K562 (cell line): ENCODE data around the gene MED15. TPM values are rescaled to one million over a fixed set of nuclear protein-coding genes. Genes with fewer than 3 reads are reported as not detected.

Source experiments
- CBX2 ChIP-seq: fragments of 200-600 bp; sonication (generic); IDR thresholded peaks from one replicate; pipeline ENCODE4 v1.6.1; 2012; ENCODE audit warnings: mild to moderate bottlenecking, low read length, inconsistent platforms; ENCODE audit not compliant: insufficient read depth, poor library complexity, severe bottlenecking
- CEBPG ChIP-seq, 3 experiments: fragments of 200-800 bp in 1 of 3; sonication (Bioruptor generic) in 1 of 3; sonication (generic) in 1 of 3; formaldehyde crosslinking in 1 of 3; IDR thresholded peaks in 2 of 3; conservative IDR thresholded peaks in 1 of 3; 2 replicates each; pipeline versions ENCODE4 v1.6.1 to v1.8.0; 2016 to 2022; ENCODE audit warnings: missing compliant biosample characterization in 2 of 3, missing genetic modification characterization in 2 of 3, mild to moderate bottlenecking in 1 of 3, missing genetic modification reagents in 1 of 3
- CHAMP1 ChIP-seq: fragments of 450-650 bp; IDR thresholded peaks from 2 replicates; pipeline ENCODE4 v1.6.1; 2016; ENCODE audit warnings: mild to moderate bottlenecking
- EZH2 ChIP-seq: IDR thresholded peaks from 2 replicates; pipeline ENCODE4 v1.6.1; 2012; ENCODE audit warnings: low read depth, mild to moderate bottlenecking, inconsistent platforms, low read length, borderline replicate concordance
- HNRNPL ChIP-seq: fragments of 200-400 bp; formaldehyde crosslinking; IDR thresholded peaks from 2 replicates; pipeline ENCODE4 v1.6.1; 2017; ENCODE audit warnings: low read depth, mild to moderate bottlenecking, low read length
- MBD2 ChIP-seq: sonication (generic); IDR thresholded peaks from 2 replicates; pipeline ENCODE4 v1.6.1; 2016; ENCODE audit warnings: low read depth, borderline replicate concordance
- SRSF9 ChIP-seq: fragments of 200-400 bp; formaldehyde crosslinking; IDR thresholded peaks from 2 replicates; pipeline ENCODE4 v1.6.1; 2017; ENCODE audit warnings: low read depth, low read length, borderline replicate concordance
- U2AF1 ChIP-seq: fragments of 200-400 bp; formaldehyde crosslinking; optimal IDR thresholded peaks from 2 replicates; pipeline ENCODE3; 2017; ENCODE audit warnings: mild to moderate bottlenecking, low read depth, low read length, moderate library complexity
- ZNF398 ChIP-seq: fragments of 250-450 bp; sonication (Bioruptor Pico); IDR thresholded peaks from 2 replicates; pipeline ENCODE4 v1.8.0; 2021; ENCODE audit warnings: moderate library complexity, mild to moderate bottlenecking, inconsistent platforms
- ZSCAN29 ChIP-seq: fragments of 450-650 bp; IDR thresholded peaks from 2 replicates; pipeline ENCODE4 v1.6.1; 2017
- polyA plus RNA-seq, 8 experiments: library from polyadenylated mRNA; depleted of rRNA in 4 of 8; stranded (reverse) in 5 of 8; unstranded in 3 of 8; fragments of >200 nt; fragmentation: Nextera tagmentation in 2 of 8; fragmentation: Illumina TruSeq in 1 of 8; extraction: Ambion mirVana in 2 of 8; extraction: Trizol in 1 of 8; gene quantifications; 2 replicates each; pipeline versions ENCODE4 v1.2.1 to v1.2.3, GENCODE V29; 2011 to 2014; ENCODE audit warnings: inconsistent platforms in 1 of 8, missing spikeins in 1 of 8
- total RNA-seq, 7 experiments: library from RNA; depleted of rRNA in 6 of 7; stranded (reverse); fragments of >200 nt in 6 of 7; fragmentation: Illumina TruSeq in 2 of 7; extraction: Trizol in 2 of 7; gene quantifications; 2 replicates each; pipeline versions ENCODE4 v1.2.1 to v1.2.3, GENCODE V29; 2011 to 2021; ENCODE audit warnings: low replicate concordance in 1 of 7
- TF ChIP-seq, protein P1 (sequence below): IDR thresholded peaks from 2 replicates; pipeline ENCODE4 v1.6.1; 2011; ENCODE audit not compliant: insufficient read length; ENCODE audit errors: extremely low read depth
- TF ChIP-seq, protein P2 (sequence below): sonication (generic); formaldehyde crosslinking; IDR thresholded peaks from 2 replicates; pipeline ENCODE4 v1.8.1; 2023; ENCODE audit warnings: mild to moderate bottlenecking, missing genetic modification reagents, moderate library complexity
- TF ChIP-seq, protein P3 (sequence below): fragments of 250-450 bp; sonication (Bioruptor Pico); IDR thresholded peaks from 2 replicates; pipeline ENCODE4 v1.5.0; 2022; ENCODE audit warnings: mild to moderate bottlenecking
- TF ChIP-seq, protein P4 (sequence below): fragments of 450-650 bp; formaldehyde crosslinking; IDR thresholded peaks from 2 replicates; pipeline ENCODE4 v1.4.0; 2022; ENCODE audit warnings: missing genetic modification characterization
- TF ChIP-seq, protein P5 (sequence below): sonication (generic); formaldehyde crosslinking; IDR thresholded peaks from 2 replicates; pipeline ENCODE4 v1.8.0; 2022; ENCODE audit warnings: mild to moderate bottlenecking, missing genetic modification reagents

The MED15 gene
- total and polyA plus RNA-seq, 9 of the 15 experiments (the other 6 are each of a cell fraction or from before 2014, with no cell fraction given) = 4.0 to 271 (median 60.1) TPM

DNA sequence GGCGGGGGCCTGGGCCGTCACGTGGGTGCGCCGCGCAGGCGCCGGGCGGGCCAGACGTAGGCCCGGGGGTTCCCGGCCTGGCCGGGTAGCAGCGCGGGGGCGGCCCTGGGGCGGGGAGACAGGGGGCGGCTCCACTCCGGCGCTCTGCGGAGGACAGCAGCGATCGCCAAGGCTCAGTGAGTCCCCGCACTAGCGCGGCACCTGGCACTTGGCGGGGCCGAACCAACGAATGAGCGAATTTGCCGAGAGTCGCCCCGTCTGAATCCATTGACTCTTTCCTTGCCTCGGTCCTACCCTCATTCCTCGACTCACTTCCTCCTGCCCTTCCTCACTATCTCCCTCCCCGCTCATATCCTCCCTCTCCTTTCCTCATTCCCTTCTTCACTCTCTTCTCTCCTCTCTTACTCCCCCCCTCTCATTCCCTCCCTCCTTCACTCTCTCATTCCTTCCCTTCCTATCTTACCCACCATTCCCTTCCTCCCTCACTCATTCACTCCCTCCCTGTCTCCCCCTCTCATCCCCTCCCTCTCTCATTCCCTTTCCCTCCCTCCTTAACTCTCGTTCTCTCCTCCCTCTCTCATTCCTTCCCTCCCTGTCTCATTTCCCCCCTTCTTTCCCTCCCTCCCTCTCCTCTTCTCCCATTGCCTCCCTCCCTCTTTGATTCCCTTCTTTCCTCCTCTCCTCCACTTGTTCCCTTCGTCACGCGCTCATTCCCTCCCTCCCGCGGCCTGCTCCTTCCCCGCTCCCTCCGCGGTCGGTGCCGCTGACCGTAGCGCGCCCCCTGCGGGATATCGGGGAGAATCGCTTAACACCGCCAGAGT lies 11.3 kb upstream of the MED15 start (continued):
- TF ChIP-seq, protein P1, sequence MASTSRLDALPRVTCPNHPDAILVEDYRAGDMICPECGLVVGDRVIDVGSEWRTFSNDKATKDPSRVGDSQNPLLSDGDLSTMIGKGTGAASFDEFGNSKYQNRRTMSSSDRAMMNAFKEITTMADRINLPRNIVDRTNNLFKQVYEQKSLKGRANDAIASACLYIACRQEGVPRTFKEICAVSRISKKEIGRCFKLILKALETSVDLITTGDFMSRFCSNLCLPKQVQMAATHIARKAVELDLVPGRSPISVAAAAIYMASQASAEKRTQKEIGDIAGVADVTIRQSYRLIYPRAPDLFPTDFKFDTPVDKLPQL = no peak
- no peak for TF ChIP-seq CHAMP1
- no peak for TF ChIP-seq MBD2
- TF ChIP-seq, protein P2, sequence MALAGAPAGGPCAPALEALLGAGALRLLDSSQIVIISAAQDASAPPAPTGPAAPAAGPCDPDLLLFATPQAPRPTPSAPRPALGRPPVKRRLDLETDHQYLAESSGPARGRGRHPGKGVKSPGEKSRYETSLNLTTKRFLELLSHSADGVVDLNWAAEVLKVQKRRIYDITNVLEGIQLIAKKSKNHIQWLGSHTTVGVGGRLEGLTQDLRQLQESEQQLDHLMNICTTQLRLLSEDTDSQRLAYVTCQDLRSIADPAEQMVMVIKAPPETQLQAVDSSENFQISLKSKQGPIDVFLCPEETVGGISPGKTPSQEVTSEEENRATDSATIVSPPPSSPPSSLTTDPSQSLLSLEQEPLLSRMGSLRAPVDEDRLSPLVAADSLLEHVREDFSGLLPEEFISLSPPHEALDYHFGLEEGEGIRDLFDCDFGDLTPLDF (CRISPR knock-in tag) = no peak
- TF ChIP-seq, protein P3, sequence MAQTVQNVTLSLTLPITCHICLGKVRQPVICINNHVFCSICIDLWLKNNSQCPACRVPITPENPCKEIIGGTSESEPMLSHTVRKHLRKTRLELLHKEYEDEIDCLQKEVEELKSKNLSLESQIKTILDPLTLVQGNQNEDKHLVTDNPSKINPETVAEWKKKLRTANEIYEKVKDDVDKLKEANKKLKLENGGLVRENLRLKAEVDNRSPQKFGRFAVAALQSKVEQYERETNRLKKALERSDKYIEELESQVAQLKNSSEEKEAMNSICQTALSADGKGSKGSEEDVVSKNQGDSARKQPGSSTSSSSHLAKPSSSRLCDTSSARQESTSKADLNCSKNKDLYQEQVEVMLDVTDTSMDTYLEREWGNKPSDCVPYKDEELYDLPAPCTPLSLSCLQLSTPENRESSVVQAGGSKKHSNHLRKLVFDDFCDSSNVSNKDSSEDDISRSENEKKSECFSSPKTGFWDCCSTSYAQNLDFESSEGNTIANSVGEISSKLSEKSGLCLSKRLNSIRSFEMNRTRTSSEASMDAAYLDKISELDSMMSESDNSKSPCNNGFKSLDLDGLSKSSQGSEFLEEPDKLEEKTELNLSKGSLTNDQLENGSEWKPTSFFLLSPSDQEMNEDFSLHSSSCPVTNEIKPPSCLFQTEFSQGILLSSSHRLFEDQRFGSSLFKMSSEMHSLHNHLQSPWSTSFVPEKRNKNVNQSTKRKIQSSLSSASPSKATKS (CRISPR knock-in tag) = peak; percentile 82; the same call in 1 of the 2 replicates
- no peak for TF ChIP-seq CEBPG (CRISPR knock-in tag; IDR thresholded peaks at IDR 0.05)
- TF ChIP-seq CEBPG (tag; conservative IDR thresholded peaks at IDR 0.05 in 1 of 2, IDR thresholded peaks at IDR 0.05 in 1 of 2) = no peak
- TF ChIP-seq EZH2 = no peak
- TF ChIP-seq SRSF9 = no peak
- no peak for TF ChIP-seq ZNF398 (CRISPR knock-in tag)
- no peak for TF ChIP-seq ZSCAN29
- TF ChIP-seq, protein P4, sequence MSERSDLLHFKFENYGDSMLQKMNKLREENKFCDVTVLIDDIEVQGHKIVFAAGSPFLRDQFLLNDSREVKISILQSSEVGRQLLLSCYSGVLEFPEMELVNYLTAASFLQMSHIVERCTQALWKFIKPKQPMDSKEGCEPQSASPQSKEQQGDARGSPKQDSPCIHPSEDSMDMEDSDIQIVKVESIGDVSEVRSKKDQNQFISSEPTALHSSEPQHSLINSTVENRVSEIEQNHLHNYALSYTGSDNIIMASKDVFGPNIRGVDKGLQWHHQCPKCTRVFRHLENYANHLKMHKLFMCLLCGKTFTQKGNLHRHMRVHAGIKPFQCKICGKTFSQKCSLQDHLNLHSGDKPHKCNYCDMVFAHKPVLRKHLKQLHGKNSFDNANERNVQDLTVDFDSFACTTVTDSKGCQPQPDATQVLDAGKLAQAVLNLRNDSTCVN (CRISPR knock-in tag) = peak; percentile 100
- no peak for TF ChIP-seq CBX2
- TF ChIP-seq, protein P5, sequence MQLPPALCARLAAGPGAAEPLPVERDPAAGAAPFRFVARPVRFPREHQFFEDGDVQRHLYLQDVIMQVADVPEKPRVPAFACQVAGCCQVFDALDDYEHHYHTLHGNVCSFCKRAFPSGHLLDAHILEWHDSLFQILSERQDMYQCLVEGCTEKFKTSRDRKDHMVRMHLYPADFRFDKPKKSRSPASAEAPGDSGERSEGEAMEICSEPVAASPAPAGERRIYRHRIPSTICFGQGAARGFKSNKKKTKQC (CRISPR knock-in tag) = no peak
- peak; percentile 21; the same call in 1 of the 2 replicates for TF ChIP-seq HNRNPL
- no peak for TF ChIP-seq U2AF1
